ENCODE data around the gene MXRA8. TPM values are rescaled to one million over a fixed set of nuclear protein-coding genes. Genes with fewer than 3 reads are reported as not detected.

The MXRA8 gene
- total RNA-seq, 4 donors from 2014 or later, result 48.8 to 226 (median 163) TPM

- TF ChIP-seq, protein P1, sequence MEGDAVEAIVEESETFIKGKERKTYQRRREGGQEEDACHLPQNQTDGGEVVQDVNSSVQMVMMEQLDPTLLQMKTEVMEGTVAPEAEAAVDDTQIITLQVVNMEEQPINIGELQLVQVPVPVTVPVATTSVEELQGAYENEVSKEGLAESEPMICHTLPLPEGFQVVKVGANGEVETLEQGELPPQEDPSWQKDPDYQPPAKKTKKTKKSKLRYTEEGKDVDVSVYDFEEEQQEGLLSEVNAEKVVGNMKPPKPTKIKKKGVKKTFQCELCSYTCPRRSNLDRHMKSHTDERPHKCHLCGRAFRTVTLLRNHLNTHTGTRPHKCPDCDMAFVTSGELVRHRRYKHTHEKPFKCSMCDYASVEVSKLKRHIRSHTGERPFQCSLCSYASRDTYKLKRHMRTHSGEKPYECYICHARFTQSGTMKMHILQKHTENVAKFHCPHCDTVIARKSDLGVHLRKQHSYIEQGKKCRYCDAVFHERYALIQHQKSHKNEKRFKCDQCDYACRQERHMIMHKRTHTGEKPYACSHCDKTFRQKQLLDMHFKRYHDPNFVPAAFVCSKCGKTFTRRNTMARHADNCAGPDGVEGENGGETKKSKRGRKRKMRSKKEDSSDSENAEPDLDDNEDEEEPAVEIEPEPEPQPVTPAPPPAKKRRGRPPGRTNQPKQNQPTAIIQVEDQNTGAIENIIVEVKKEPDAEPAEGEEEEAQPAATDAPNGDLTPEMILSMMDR (IDR thresholded peaks at IDR 0.05; ENCODE audit: low read depth), result no peak
These were observed 39.6 kb upstream of the MXRA8 start for GRCh38 chr1:1397839-1398523.

- TF ChIP-seq, protein P1 (IDR thresholded peaks at IDR 0.05; ENCODE audit: low read depth), result no peak
These were observed 36.8 kb upstream of the MXRA8 start for GRCh38 chr1:1395166-1395565.

DNA sequence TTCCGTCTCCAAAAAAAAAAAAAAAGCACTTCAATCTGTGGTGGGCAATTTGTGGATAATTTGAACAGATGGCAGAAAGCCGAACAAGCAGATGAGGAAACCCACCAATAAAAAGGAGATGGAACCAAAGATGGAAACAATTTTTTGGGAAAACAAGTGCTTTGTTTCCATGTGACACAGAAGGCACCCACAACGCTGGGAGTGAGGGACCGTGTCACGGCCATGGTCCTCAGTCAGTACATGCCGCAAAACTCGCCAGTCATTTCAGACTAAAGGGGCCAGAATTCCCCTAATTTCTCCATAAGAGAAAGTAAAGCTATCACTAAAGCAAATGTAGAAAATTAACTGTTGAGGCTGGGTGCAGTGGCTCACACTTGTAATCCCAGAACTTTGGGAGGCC is 35.8 kb upstream of the MXRA8 start:
- TF ChIP-seq, protein P1 (IDR thresholded peaks at IDR 0.05; ENCODE audit: low read depth), result no peak

DNA sequence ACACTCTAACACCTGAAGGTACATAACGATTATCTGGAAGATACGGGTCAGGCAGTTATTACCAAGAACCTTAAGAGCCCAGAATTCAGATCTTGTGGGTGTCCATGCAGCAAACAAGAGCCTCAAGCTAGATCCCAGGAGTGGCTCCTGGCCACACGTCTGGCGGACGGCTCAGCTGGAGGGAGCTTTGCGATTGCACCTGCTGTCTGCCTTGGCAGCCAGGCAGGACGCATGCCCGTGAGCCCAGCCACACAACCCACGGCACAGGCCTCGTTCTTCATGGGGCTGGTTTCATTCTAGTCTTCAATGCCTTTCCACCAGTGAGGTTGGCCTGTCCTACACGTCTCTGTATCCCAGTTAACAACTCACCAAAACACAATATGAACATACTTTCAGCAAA is 35.1 kb upstream of the MXRA8 start:
- TF ChIP-seq, protein P1 (IDR thresholded peaks at IDR 0.05; ENCODE audit: low read depth), result no peak

DNA sequence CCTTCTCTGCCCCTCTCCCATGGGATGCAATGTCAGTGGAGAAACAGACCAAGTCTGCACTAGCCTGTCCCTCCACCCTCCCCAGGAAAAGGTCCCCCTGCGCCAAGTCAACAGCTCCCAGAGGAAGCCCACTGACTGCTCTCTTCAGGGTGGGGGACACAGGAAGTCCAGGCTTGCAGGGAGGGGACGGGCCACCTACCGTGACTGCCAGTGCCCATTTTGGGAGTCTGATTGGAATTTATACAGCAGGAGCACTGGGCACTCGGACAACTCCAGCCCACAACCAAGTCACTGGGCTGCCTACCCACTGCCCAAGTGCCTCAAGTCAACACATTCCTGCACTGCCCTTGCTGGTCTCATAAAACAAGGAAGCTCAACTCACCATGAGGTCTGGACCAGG is 34.7 kb upstream of the MXRA8 start:
- TF ChIP-seq, protein P1 (IDR thresholded peaks at IDR 0.05; ENCODE audit: low read depth), result no peak

GRCh38 chr1:1391225-1391624 is 32.9 kb upstream of the MXRA8 start:
- TF ChIP-seq, protein P1 (IDR thresholded peaks at IDR 0.05; ENCODE audit: low read depth), result no peak

GRCh38 chr1:1390675-1391074 is 32.3 kb upstream of the MXRA8 start:
- TF ChIP-seq, protein P1 (IDR thresholded peaks at IDR 0.05; ENCODE audit: low read depth), result no peak

All from subcutaneous adipose tissue (tissue), 4 donors.